ENCODE measurements around the gene SLC35F3. TPM values are rescaled to one million over a fixed set of nuclear protein-coding genes. Genes with fewer than 3 reads are reported as not detected.
A peak's percentile ranks its signal among the peaks of the same experiment; 100 is the strongest.
"Not testable (repeated sequence)": the region's sequence is repeated elsewhere in the genome, so short reads cannot be mapped to it uniquely, and the experiment has no call there.

Gene SLC35F3
- total RNA-seq, 1 experiment from 2014 or later, result 6.9 TPM

GRCh38 chr1:234325878-234326496, 421.5 kb downstream of the SLC35F3 start:
- in situ Hi-C loops (cut with HindIII; ENCODE audit: low pct_unique_long_range_greater_than_20kb, low sequenced_read_pairs), result no loop called here
- DNase-seq (ENCODE audit: low read depth), result no peak

GRCh38 chr1:234326497-234327366, 422.3 kb downstream of the SLC35F3 start:
- DNase-seq (ENCODE audit: low read depth), result peak; percentile 8
- in situ Hi-C loops (cut with HindIII; ENCODE audit: low pct_unique_long_range_greater_than_20kb, low sequenced_read_pairs), result no loop called here

GRCh38 chr1:234327577-234328164, 423.2 kb downstream of the SLC35F3 start:
- no peak for DNase-seq (ENCODE audit: low read depth)

GRCh38 chr1:234330843-234331215, 426.4 kb downstream of the SLC35F3 start:
- no peak for DNase-seq (ENCODE audit: low read depth)
- in situ Hi-C loops (cut with HindIII; ENCODE audit: low pct_unique_long_range_greater_than_20kb, low sequenced_read_pairs), result no loop called here

More at GRCh38 chr1:234327577-234328164, 423.2 kb downstream of the SLC35F3 start:
- in situ Hi-C loops (cut with HindIII; ENCODE audit: low pct_unique_long_range_greater_than_20kb, low sequenced_read_pairs), result no loop called here

- no peak for DNase-seq (ENCODE audit: low read depth)
Measured at GRCh38 chr1:234331507-234331906, 427.0 kb downstream of the SLC35F3 start.

GRCh38 chr1:234336359-234336758, 431.9 kb downstream of the SLC35F3 start:
- in situ Hi-C loops (cut with HindIII; ENCODE audit: low pct_unique_long_range_greater_than_20kb, low sequenced_read_pairs), result no loop called here
- DNase-seq (ENCODE audit: low read depth), result no peak

More at GRCh38 chr1:234331507-234331906, 427.0 kb downstream of the SLC35F3 start:
- in situ Hi-C loops (cut with HindIII; ENCODE audit: low pct_unique_long_range_greater_than_20kb, low sequenced_read_pairs), result no loop called here

- in situ Hi-C loops (cut with HindIII; ENCODE audit: low pct_unique_long_range_greater_than_20kb, low sequenced_read_pairs), result no loop called here
- DNase-seq (ENCODE audit: low read depth), result no peak
Measured at GRCh38 chr1:234337233-234337632, 432.8 kb downstream of the SLC35F3 start.

- in situ Hi-C loops (cut with HindIII; ENCODE audit: low pct_unique_long_range_greater_than_20kb, low sequenced_read_pairs), result no loop called here
- DNase-seq (ENCODE audit: low read depth), result no peak
Measured at GRCh38 chr1:234340528-234340927, 436.1 kb downstream of the SLC35F3 start.

GRCh38 chr1:234342774-234343173, 438.3 kb downstream of the SLC35F3 start:
- no peak for DNase-seq (ENCODE audit: low read depth)
- in situ Hi-C loops (cut with HindIII; ENCODE audit: low pct_unique_long_range_greater_than_20kb, low sequenced_read_pairs), result no loop called here

- no peak for DNase-seq (ENCODE audit: low read depth)
- in situ Hi-C loops (cut with HindIII; ENCODE audit: low pct_unique_long_range_greater_than_20kb, low sequenced_read_pairs), result no loop called here
Measured at GRCh38 chr1:234345237-234345636, 440.8 kb downstream of the SLC35F3 start.

GRCh38 chr1:234348964-234349363, 444.5 kb downstream of the SLC35F3 start:
- in situ Hi-C loops (cut with HindIII; ENCODE audit: low pct_unique_long_range_greater_than_20kb, low sequenced_read_pairs), result no loop called here
- no peak for DNase-seq (ENCODE audit: low read depth)

GRCh38 chr1:234355782-234356510, 451.5 kb downstream of the SLC35F3 start:
- DNase-seq (ENCODE audit: low read depth), result no peak
- in situ Hi-C loops (cut with HindIII; ENCODE audit: low pct_unique_long_range_greater_than_20kb, low sequenced_read_pairs), result no loop called here

- in situ Hi-C loops (cut with HindIII; ENCODE audit: low pct_unique_long_range_greater_than_20kb, low sequenced_read_pairs), result not testable (repeated sequence)
- DNase-seq (ENCODE audit: low read depth), result peak; percentile 79
Measured at GRCh38 chr1:234356615-234357269, 452.3 kb downstream of the SLC35F3 start.

- DNase-seq (ENCODE audit: low read depth), result no peak
- in situ Hi-C loops (cut with HindIII; ENCODE audit: low pct_unique_long_range_greater_than_20kb, low sequenced_read_pairs), result no loop called here
Measured at GRCh38 chr1:234357831-234358230, 453.4 kb downstream of the SLC35F3 start.

- in situ Hi-C loops (cut with HindIII; ENCODE audit: low pct_unique_long_range_greater_than_20kb, low sequenced_read_pairs), result no loop called here
- DNase-seq (ENCODE audit: low read depth), result no peak
Measured at GRCh38 chr1:234361102-234361603, 456.7 kb downstream of the SLC35F3 start.

- DNase-seq (ENCODE audit: low read depth), result no peak
- in situ Hi-C loops (cut with HindIII; ENCODE audit: low pct_unique_long_range_greater_than_20kb, low sequenced_read_pairs), result no loop called here
Measured at GRCh38 chr1:234362558-234362957, 458.1 kb downstream of the SLC35F3 start.

- no peak for DNase-seq (ENCODE audit: low read depth)
- in situ Hi-C loops (cut with HindIII; ENCODE audit: low pct_unique_long_range_greater_than_20kb, low sequenced_read_pairs), result no loop called here
Measured at GRCh38 chr1:234368320-234369032, 464.0 kb downstream of the SLC35F3 start.
